Stimulated activated CD8-positive, alpha-beta memory T cell treated with anti-CD3 and anti-CD28 coated beads, Interleukin-15, amount 100 ng/mL, for 4 hours (primary cell): Measurements from ENCODE around the gene PYGB.

Experiments
- DNase-seq, 2 donors: peaks; one replicate each; pipeline ENCODE4 v3.0.0-alpha.2; 2020; ENCODE audit warnings: low read depth in 2 of 2

The PYGB gene

GRCh38 chr20:25247956-25248785 lies at the start of gene PYGB:
Gene PYGB, plus strand, starts transcription at chr20:25248085. Its CDS starts 94 bp downstream, at chr20:25248179.
- peak; percentile 38 to 62 for DNase-seq

- DNase-seq, result no peak
These were observed 49.1 kb upstream of the PYGB start for GRCh38 chr20:25198663-25199383.

- no peak for DNase-seq
These were observed 48.2 kb upstream of the PYGB start for GRCh38 chr20:25199473-25200260.

- DNase-seq, result no peak
These were observed 44.8 kb upstream of the PYGB start for GRCh38 chr20:25203089-25203488.

GRCh38 chr20:25203871-25204320 lies 44.0 kb upstream of the PYGB start:
- DNase-seq, result no peak

- DNase-seq, result no peak
These were observed 43.2 kb upstream of the PYGB start for GRCh38 chr20:25204550-25205276.

GRCh38 chr20:25205277-25206062 lies 42.4 kb upstream of the PYGB start:
- DNase-seq, result no peak

- DNase-seq, result no peak
These were observed 41.9 kb upstream of the PYGB start for GRCh38 chr20:25206063-25206403.

- DNase-seq, result no peak
These were observed 41.3 kb upstream of the PYGB start for GRCh38 chr20:25206548-25206947.

GRCh38 chr20:25207149-25207959 lies 40.5 kb upstream of the PYGB start:
- no peak for DNase-seq

GRCh38 chr20:25207960-25208534 lies 39.8 kb upstream of the PYGB start:
- DNase-seq, result no peak

- no peak for DNase-seq
These were observed 38.5 kb upstream of the PYGB start for GRCh38 chr20:25209400-25209799.

GRCh38 chr20:25209911-25210310 lies 38.0 kb upstream of the PYGB start:
- no peak for DNase-seq

- no peak for DNase-seq
These were observed 36.6 kb upstream of the PYGB start for GRCh38 chr20:25211273-25211672.

GRCh38 chr20:25212242-25212641 lies 35.6 kb upstream of the PYGB start:
- no peak for DNase-seq

- DNase-seq, result no peak
These were observed 34.1 kb upstream of the PYGB start for GRCh38 chr20:25213566-25214425.

- DNase-seq, result no peak
These were observed 33.5 kb upstream of the PYGB start for GRCh38 chr20:25214426-25214790.

GRCh38 chr20:25214819-25215218 lies 33.1 kb upstream of the PYGB start:
- no peak for DNase-seq

- DNase-seq, result no peak
These were observed 32.4 kb upstream of the PYGB start for GRCh38 chr20:25215521-25215920.
